ENCODE data around the gene SRR. TPM values are rescaled to one million over a fixed set of nuclear protein-coding genes. Genes with fewer than 3 reads are reported as not detected.

Gene SRR
- total RNA-seq, 3 donors from 2014 or later (not counting 1 experiment from before 2014, with no cell fraction given), result 6.4 to 11.1 (median 7.9) TPM

GRCh38 chr17:2366747-2367494 is 63.2 kb downstream of the SRR start:
- WGBS (ENCODE audit: insufficient coverage), result 95% methylated on average over 25 of the region's 26 CpGs
- Histone ChIP-seq H3K27me3 (ENCODE audit: control insufficient read depth, insufficient read depth, low read length) (no peaks in the 10 kb centered on the region), H3K4me3 (ENCODE audit: low read length) (no peak overlapping the region), H3K36me3 (ENCODE audit: control insufficient read depth, insufficient read depth, low read length) (peaks cover 12% of the 10 kb centered on the region), H3K27ac (ENCODE audit: low read length) (no peak overlapping the region), H3K9me3 (ENCODE audit: control insufficient read depth, insufficient read depth, low read length) (no peaks in the 10 kb centered on the region), H3K4me1 (ENCODE audit: control insufficient read depth, insufficient read depth, low read length) (no peaks in the 10 kb centered on the region)
- intact Hi-C loops (cut with micrococcal nuclease), result no loop called here
- no peak for ATAC-seq
- Mint-ChIP-seq H3K4me3 (no peak overlapping the region), H3K4me1 (no peaks in the 10 kb centered on the region), H3K27ac (no peak overlapping the region), H3K9me3 (no peaks in the 10 kb centered on the region), H3K36me3 (no peaks in the 10 kb centered on the region), H3K27me3 (ENCODE audit: low read depth in 2 of 2) (no peaks in the 10 kb centered on the region)
- TF ChIP-seq CTCF (IDR thresholded peaks at IDR 0.05), result no peak
- DNase-seq, result no peak

DNA sequence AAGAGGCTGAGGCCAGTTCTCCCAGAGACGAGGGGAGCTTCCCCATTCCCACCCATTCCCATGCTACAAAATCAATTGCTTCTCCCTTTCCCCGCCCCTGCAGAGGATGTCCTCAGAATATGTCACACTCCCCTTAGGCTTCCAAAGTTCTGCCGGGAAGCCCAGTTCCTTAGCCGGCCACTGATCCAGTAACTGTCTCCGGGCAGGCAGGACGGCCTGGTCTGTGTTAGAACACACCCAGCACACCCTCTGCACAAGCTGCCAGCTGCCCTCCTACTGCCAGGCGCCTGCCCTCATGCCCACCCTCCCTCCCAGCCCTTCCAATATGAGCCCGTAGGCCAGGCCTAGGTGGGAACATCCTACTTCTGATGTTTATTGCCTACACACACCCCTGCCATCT is 64.6 kb downstream of the SRR start:
- Mint-ChIP-seq H3K36me3 (no peaks in the 10 kb centered on the region), H3K4me1 (no peaks in the 10 kb centered on the region), H3K27ac (no peak overlapping the region), H3K27me3 (ENCODE audit: low read depth in 2 of 2) (no peaks in the 10 kb centered on the region), H3K4me3 (no peak overlapping the region), H3K9me3 (no peaks in the 10 kb centered on the region)
- DNase-seq (no peak), ATAC-seq (no peak)
- Histone ChIP-seq H3K4me1 (ENCODE audit: control insufficient read depth, insufficient read depth, low read length) (no peaks in the 10 kb centered on the region), H3K4me3 (ENCODE audit: low read length) (no peak overlapping the region), H3K36me3 (ENCODE audit: control insufficient read depth, insufficient read depth, low read length) (peaks cover 9% of the 10 kb centered on the region), H3K27me3 (ENCODE audit: control insufficient read depth, insufficient read depth, low read length) (no peaks in the 10 kb centered on the region), H3K27ac (ENCODE audit: low read length) (no peak overlapping the region), H3K9me3 (ENCODE audit: control insufficient read depth, insufficient read depth, low read length) (no peaks in the 10 kb centered on the region)
- WGBS (ENCODE audit: insufficient coverage), result 97% methylated on average over 7 of the region's 8 CpGs
- TF ChIP-seq CTCF (IDR thresholded peaks at IDR 0.05), result no peak
- intact Hi-C loops (cut with micrococcal nuclease), result no loop called here

DNA sequence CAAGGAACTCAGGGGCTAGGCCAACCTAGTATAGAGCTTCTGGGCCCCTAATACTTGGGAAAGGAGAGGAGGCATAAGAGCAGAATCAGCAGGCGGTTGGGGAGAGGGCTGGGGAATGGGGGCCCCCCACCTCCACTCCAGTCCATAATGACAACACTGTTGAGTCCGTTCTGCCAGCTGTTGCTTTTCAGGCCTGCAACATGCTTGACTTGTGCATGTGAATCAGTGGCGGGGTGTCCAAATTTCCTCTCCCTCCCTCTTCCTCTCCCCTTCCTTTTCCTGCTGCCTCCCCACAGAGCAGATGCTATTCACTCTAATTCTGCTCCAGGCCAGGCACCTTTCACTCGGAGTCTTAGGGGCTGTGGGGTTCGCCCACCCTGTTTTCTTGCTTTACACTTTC is 65.3 kb downstream of the SRR start:
- TF ChIP-seq CTCF (IDR thresholded peaks at IDR 0.05), result no peak
- Histone ChIP-seq H3K27me3 (ENCODE audit: control insufficient read depth, insufficient read depth, low read length) (no peaks in the 10 kb centered on the region), H3K4me1 (ENCODE audit: control insufficient read depth, insufficient read depth, low read length) (no peaks in the 10 kb centered on the region), H3K36me3 (ENCODE audit: control insufficient read depth, insufficient read depth, low read length) (peaks cover 6% of the 10 kb centered on the region), H3K9me3 (ENCODE audit: control insufficient read depth, insufficient read depth, low read length) (no peaks in the 10 kb centered on the region), H3K27ac (ENCODE audit: low read length) (no peak overlapping the region), H3K4me3 (ENCODE audit: low read length) (no peak overlapping the region)
- Mint-ChIP-seq H3K4me1 (no peaks in the 10 kb centered on the region), H3K36me3 (no peaks in the 10 kb centered on the region), H3K4me3 (no peak overlapping the region), H3K27ac (no peak overlapping the region), H3K27me3 (ENCODE audit: low read depth in 2 of 2) (no peaks in the 10 kb centered on the region), H3K9me3 (no peaks in the 10 kb centered on the region)
- no peak for ATAC-seq
- 89% methylated on average over 5 of the region's 5 CpGs for WGBS (ENCODE audit: insufficient coverage)
- no peak for DNase-seq
- intact Hi-C loops (cut with micrococcal nuclease), result no loop called here
